Measurements from ENCODE around the gene PTPRCAP.

Gene PTPRCAP

GRCh38 chr11:67464411-67465188, 27.1 kb upstream of the PTPRCAP start:
- DNase-seq = peak; percentile 76

- DNase-seq = no peak
Observed at GRCh38 chr11:67463680-67464410, 26.4 kb upstream of the PTPRCAP start.

GRCh38 chr11:67463186-67463585, 25.7 kb upstream of the PTPRCAP start:
- no peak for DNase-seq

- no peak for DNase-seq
Observed at GRCh38 chr11:67458266-67458665, 20.8 kb upstream of the PTPRCAP start.

GRCh38 chr11:67457453-67457852, 20.0 kb upstream of the PTPRCAP start:
- DNase-seq = no peak

GRCh38 chr11:67456068-67456705, 18.7 kb upstream of the PTPRCAP start:
- no peak for DNase-seq

- DNase-seq = no peak
Observed at GRCh38 chr11:67455054-67455453, 17.6 kb upstream of the PTPRCAP start, which contains the start of gene CABP4. Gene CABP4, plus strand, starts transcription at chr11:67455354. Its CDS starts 70 bp downstream, at chr11:67455424.

GRCh38 chr11:67453816-67454732, 16.6 kb upstream of the PTPRCAP start:
- no peak for DNase-seq

GRCh38 chr11:67452141-67452952, 14.9 kb upstream of the PTPRCAP start, which contains the start of gene GPR152:
Gene GPR152, minus strand, starts transcription at chr11:67452729. Its CDS starts 5 bp downstream, at chr11:67452724.
- no peak for DNase-seq

GRCh38 chr11:67451658-67451976, 14.1 kb upstream of the PTPRCAP start:
- DNase-seq = no peak

GRCh38 chr11:67450796-67451657, 13.5 kb upstream of the PTPRCAP start:
- no peak for DNase-seq

- no peak for DNase-seq
Observed at GRCh38 chr11:67449116-67449844, 11.8 kb upstream of the PTPRCAP start.

- no peak for DNase-seq
Observed at GRCh38 chr11:67448220-67448609, 10.7 kb upstream of the PTPRCAP start.

GRCh38 chr11:67445515-67445914, 8.0 kb upstream of the PTPRCAP start:
- no peak for DNase-seq

GRCh38 chr11:67442504-67443404, 5.3 kb upstream of the PTPRCAP start:
- no peak for DNase-seq

- no peak for DNase-seq
Observed at GRCh38 chr11:67441731-67442351, 4.4 kb upstream of the PTPRCAP start.

GRCh38 chr11:67441098-67441563, 3.6 kb upstream of the PTPRCAP start:
- DNase-seq = no peak

All from NCI-H187 treated with DMSO at 0.1 percent for 48 hours (cell line).